ENCODE results near the gene NIT1. TPM values are rescaled to one million over a fixed set of nuclear protein-coding genes. Genes with fewer than 3 reads are reported as not detected.

Gene NIT1
- total and polyA plus RNA-seq, 2 of the 13 experiments (the other 11 are each of a cell fraction or from before 2014, with no cell fraction given): 22.7 to 31.0 TPM

DNA sequence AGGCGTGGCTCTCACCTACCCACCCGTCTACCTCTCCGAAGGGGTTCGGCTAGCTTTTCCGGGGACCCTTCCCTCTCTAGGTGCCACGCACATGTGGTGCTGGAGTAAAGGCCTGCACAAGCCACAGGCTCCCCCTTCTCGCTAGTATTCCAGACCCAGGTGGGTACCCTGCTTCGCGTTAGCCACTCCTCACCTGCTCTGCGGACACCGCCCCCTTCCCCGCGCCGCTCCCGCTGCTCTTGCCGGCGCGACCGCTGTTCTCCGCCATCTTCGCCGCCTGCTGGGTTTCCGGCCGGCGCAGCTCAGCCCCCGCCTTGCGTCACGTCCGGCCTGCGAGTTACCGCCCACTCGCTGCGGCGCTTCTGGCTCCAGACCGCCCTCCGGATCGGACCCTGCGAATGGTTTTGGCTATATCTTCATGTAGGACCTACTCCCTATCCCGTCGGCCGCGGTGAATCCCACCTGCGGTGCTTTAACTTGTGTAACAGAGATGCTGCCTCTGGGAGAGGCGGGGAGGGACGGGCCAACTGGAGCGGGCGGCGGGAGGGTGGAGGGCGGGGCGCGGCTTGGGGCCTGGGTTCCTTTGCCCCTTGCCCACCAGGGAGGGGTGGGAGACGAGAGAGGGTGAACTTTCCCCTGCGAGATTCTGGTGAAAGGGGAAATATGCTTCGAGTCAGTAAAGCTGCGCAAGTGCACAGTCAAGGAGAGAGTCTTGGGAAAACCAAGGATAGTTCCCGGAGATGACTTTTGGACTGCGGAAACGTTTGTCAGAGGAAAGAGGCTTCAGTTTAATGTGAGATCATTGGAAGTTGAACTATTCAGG, at the start of gene NIT1, which contains the start of gene PFDN2 (continued):
- TF ChIP-seq, protein P1, sequence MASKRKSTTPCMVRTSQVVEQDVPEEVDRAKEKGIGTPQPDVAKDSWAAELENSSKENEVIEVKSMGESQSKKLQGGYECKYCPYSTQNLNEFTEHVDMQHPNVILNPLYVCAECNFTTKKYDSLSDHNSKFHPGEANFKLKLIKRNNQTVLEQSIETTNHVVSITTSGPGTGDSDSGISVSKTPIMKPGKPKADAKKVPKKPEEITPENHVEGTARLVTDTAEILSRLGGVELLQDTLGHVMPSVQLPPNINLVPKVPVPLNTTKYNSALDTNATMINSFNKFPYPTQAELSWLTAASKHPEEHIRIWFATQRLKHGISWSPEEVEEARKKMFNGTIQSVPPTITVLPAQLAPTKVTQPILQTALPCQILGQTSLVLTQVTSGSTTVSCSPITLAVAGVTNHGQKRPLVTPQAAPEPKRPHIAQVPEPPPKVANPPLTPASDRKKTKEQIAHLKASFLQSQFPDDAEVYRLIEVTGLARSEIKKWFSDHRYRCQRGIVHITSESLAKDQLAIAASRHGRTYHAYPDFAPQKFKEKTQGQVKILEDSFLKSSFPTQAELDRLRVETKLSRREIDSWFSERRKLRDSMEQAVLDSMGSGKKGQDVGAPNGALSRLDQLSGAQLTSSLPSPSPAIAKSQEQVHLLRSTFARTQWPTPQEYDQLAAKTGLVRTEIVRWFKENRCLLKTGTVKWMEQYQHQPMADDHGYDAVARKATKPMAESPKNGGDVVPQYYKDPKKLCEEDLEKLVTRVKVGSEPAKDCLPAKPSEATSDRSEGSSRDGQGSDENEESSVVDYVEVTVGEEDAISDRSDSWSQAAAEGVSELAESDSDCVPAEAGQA (IDR thresholded peaks at IDR 0.05; ENCODE audit: low read depth): peak; percentile 92
- TF ChIP-seq, protein P1 (CRISPR knock-in tag; IDR thresholded peaks at IDR 0.05; ENCODE audit: borderline replicate concordance): no peak
- TF ChIP-seq, protein P2, sequence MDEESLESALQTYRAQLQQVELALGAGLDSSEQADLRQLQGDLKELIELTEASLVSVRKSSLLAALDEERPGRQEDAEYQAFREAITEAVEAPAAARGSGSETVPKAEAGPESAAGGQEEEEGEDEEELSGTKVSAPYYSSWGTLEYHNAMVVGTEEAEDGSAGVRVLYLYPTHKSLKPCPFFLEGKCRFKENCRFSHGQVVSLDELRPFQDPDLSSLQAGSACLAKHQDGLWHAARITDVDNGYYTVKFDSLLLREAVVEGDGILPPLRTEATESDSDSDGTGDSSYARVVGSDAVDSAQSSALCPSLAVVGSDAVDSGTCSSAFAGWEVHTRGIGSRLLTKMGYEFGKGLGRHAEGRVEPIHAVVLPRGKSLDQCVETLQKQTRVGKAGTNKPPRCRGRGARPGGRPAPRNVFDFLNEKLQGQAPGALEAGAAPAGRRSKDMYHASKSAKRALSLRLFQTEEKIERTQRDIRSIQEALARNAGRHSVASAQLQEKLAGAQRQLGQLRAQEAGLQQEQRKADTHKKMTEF (CRISPR knock-in tag; IDR thresholded peaks at IDR 0.05): peak; percentile 78; the same call in 1 of the 2 replicates
- TF ChIP-seq ZNF614 (CRISPR knock-in tag; IDR thresholded peaks at IDR 0.05; ENCODE audit: borderline replicate concordance): peak; percentile 31; the same call in 1 of the 2 replicates
- peak; percentile 27; the same call in 1 of the 2 replicates for TF ChIP-seq MAZ (IDR thresholded peaks at IDR 0.05; ENCODE audit: borderline replicate concordance, low read depth, low read length)
- TF ChIP-seq MAZ (CRISPR knock-in tag; IDR thresholded peaks at IDR 0.05; ENCODE audit: low read depth): peak; percentile 80; the same call in 1 of the 2 replicates
- peak; percentile 71; the same call in 1 of the 2 replicates for TF ChIP-seq ZNF205 (CRISPR knock-in tag; IDR thresholded peaks at IDR 0.05)
- no peak for TF ChIP-seq SRF (IDR thresholded peaks at IDR 0.05; ENCODE audit: low read depth, low read length)
- TF ChIP-seq ZNF678 (CRISPR knock-in tag; IDR thresholded peaks at IDR 0.05): 0 out of 2 replicates have a peak, but pooled peaks have one; percentile 18
- TF ChIP-seq, protein P3, sequence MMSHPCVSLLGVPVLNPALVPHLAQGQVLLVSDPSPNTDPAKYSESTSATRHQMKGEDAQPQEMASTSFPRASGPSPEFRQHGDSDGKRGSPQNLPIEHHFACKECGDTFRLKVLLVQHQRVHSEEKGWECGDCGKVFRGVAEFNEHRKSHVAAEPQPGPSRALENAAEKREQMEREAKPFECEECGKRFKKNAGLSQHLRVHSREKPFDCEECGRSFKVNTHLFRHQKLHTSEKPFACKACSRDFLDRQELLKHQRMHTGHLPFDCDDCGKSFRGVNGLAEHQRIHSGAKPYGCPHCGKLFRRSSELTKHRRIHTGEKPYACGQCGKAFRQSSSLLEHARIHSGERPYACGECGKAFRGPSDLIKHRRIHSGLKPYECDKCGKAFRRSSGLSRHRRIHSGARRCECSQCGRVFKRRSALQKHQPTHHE (CRISPR knock-in tag; IDR thresholded peaks at IDR 0.05; ENCODE audit: borderline replicate concordance): peak; percentile 71; the same call in 1 of the 2 replicates
- no peak for TF ChIP-seq ZNF17 (CRISPR knock-in tag; IDR thresholded peaks at IDR 0.05)
- no peak for TF ChIP-seq HNRNPK (IDR thresholded peaks at IDR 0.05; ENCODE audit: low read depth, low read length, poor library complexity, severe bottlenecking)
- TF ChIP-seq MIXL1 (CRISPR knock-in tag; IDR thresholded peaks at IDR 0.05): no peak
- TF ChIP-seq TEAD3 (CRISPR knock-in tag; optimal IDR thresholded peaks at IDR 0.05; ENCODE audit: borderline replicate concordance): peak; percentile 53
- peak; percentile 43; the same call in 1 of the 2 replicates for TF ChIP-seq HIVEP1 (CRISPR knock-in tag; IDR thresholded peaks at IDR 0.05)
- TF ChIP-seq, protein P4, sequence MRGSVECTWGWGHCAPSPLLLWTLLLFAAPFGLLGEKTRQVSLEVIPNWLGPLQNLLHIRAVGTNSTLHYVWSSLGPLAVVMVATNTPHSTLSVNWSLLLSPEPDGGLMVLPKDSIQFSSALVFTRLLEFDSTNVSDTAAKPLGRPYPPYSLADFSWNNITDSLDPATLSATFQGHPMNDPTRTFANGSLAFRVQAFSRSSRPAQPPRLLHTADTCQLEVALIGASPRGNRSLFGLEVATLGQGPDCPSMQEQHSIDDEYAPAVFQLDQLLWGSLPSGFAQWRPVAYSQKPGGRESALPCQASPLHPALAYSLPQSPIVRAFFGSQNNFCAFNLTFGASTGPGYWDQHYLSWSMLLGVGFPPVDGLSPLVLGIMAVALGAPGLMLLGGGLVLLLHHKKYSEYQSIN (CRISPR knock-in tag; IDR thresholded peaks at IDR 0.05; ENCODE audit: borderline replicate concordance): no peak
- no peak for TF ChIP-seq SKI (IDR thresholded peaks at IDR 0.05; ENCODE audit: partially characterized antibody)
